ENCODE measurements around the gene TXN. TPM values are rescaled to one million over a fixed set of nuclear protein-coding genes. Genes with fewer than 3 reads are reported as not detected.
A peak's percentile ranks its signal among the peaks of the same experiment; 100 is the strongest.

Gene TXN
- total and polyA plus RNA-seq, 2 of the 8 experiments (the other 6 are each of a cell fraction or from before 2014, with no cell fraction given) = 297 to 419 TPM

GRCh38 chr9:110256380-110257096, at the start of gene TXN (continued):
- TF ChIP-seq PHF8 (conservative IDR thresholded peaks at IDR 0.05; ENCODE audit: low read depth, low read length) = peak; percentile 92
- TF ChIP-seq HDAC2 (IDR thresholded peaks at IDR 0.05; ENCODE audit: borderline replicate concordance in 1 of 2, low read depth in 2 of 2, low read length in 2 of 2) = peak in 1 of 2 experiments; percentile 24; a peak in 1 of 4 replicates
- TF ChIP-seq SIRT6 (IDR thresholded peaks at IDR 0.05; ENCODE audit: low read length) = no peak
- TF ChIP-seq EGR1 (IDR thresholded peaks at IDR 0.05; ENCODE audit: borderline replicate concordance, low read depth, low read length) = peak; percentile 56; the same call in 1 of the 2 replicates
- TF ChIP-seq EZH2 (IDR thresholded peaks at IDR 0.05; ENCODE audit: low read depth, low read length, severe bottlenecking) = peak; percentile 3
- TF ChIP-seq KDM4A (IDR thresholded peaks at IDR 0.05; ENCODE audit: low read depth, low read length, severe bottlenecking) = peak; percentile 77
- peak; percentile 95 for TF ChIP-seq BACH1 (IDR thresholded peaks at IDR 0.05; ENCODE audit: low read length)
- peak; percentile 86 for TF ChIP-seq TAF7 (optimal IDR thresholded peaks at IDR 0.05; ENCODE audit: borderline replicate concordance, low read depth, low read length)
- peak; percentile 79 to 91 for TF ChIP-seq POLR2A (IDR thresholded peaks at IDR 0.05; ENCODE audit: control extremely low read depth in 1 of 2, low read depth in 2 of 2, low read length in 2 of 2)
- peak; percentile 90 for TF ChIP-seq POLR2AphosphoS5 (IDR thresholded peaks at IDR 0.05; ENCODE audit: low read depth, low read length)
- TF ChIP-seq JUND (IDR thresholded peaks at IDR 0.05; ENCODE audit: low read length) = no peak
- peak; percentile 58 for TF ChIP-seq ASH2L (IDR thresholded peaks at IDR 0.05; ENCODE audit: low read length)
- TF ChIP-seq YY1 (IDR thresholded peaks at IDR 0.05; ENCODE audit: low read depth, low read length) = no peak
- no peak for TF ChIP-seq ATF2 (IDR thresholded peaks at IDR 0.05; ENCODE audit: low read length)
- peak; percentile 87 for TF ChIP-seq TAF1 (IDR thresholded peaks at IDR 0.05; ENCODE audit: low read depth, low read length)
- peak; percentile 50 for TF ChIP-seq E2F6 (IDR thresholded peaks at IDR 0.05)
- TF ChIP-seq ZNF274 (IDR thresholded peaks at IDR 0.05; ENCODE audit: borderline replicate concordance, extremely low read depth, low read length) = no peak
- TF ChIP-seq MAFK (IDR thresholded peaks at IDR 0.05; ENCODE audit: low read depth, low read length) = peak; percentile 86
- no peak for TF ChIP-seq JUN (IDR thresholded peaks at IDR 0.05; ENCODE audit: low read depth, low read length)

Measured in H1 (cell line).